Measurements from ENCODE around the gene MKNK2. TPM values are rescaled to one million over a fixed set of nuclear protein-coding genes. Genes with fewer than 3 reads are reported as not detected.

Gene MKNK2
- polyA plus RNA-seq, 12 donors, result 51.7 to 925 (median 82.0) TPM

- no peak for DNase-seq
Observed at GRCh38 chr19:2083174-2083854, 32.3 kb upstream of the MKNK2 start.

GRCh38 chr19:2081873-2082810 lies 31.1 kb upstream of the MKNK2 start:
- no peak for DNase-seq

DNA sequence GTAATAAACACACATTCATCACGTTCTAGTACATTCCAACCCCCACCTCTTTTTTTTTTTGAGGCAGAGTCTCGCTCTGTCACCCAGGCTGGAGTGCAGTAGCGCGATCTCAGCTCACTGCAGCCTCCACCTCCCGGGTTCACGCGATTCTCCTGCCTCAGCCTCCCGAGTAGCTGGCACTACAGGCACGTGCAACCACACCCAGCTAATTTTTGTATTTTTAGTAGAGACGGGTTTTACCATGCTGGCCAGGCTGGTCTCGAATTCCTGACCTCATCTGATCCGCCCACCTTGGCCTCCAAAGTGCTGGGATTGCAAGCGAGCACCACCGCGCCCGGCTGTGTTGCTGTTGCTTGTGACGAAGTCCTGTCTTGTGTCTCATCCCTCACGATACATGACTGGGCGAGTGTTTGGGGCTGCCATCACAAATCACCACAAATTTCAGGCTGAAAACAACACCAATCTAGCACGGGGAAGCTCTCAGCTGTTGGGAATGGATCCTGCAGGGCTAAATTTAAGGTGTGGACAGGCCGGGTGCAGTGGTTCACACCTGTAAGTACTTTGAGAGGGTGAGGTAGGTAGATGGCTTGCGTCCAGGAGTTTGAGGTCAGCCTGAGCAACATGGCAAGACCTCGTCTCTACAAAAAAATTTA lies 29.4 kb upstream of the MKNK2 start:
- no peak for DNase-seq

DNA sequence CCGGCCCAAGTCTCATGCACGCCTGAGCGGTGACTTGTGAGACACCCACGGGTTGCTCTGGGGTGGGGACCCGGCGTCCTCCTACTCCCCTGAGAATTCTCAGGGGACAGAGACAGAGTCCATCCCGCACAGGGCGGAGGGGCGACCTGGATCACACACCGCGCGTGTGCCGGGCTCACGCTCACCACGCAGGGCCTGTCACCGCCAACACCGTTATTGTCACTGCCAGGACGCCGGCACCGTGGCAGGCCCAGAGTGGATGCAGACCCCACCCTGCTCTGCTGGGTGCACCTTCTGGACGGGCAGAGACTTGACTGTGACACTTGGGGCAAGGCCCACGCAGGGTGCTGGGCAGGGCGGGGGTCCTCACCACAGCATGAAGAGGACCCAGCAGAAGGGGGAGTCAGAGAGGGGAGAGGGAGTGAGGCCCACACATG lies 28.8 kb upstream of the MKNK2 start:
- no peak for DNase-seq

GRCh38 chr19:2079076-2079864 lies 28.2 kb upstream of the MKNK2 start:
- DNase-seq, result no peak

DNA sequence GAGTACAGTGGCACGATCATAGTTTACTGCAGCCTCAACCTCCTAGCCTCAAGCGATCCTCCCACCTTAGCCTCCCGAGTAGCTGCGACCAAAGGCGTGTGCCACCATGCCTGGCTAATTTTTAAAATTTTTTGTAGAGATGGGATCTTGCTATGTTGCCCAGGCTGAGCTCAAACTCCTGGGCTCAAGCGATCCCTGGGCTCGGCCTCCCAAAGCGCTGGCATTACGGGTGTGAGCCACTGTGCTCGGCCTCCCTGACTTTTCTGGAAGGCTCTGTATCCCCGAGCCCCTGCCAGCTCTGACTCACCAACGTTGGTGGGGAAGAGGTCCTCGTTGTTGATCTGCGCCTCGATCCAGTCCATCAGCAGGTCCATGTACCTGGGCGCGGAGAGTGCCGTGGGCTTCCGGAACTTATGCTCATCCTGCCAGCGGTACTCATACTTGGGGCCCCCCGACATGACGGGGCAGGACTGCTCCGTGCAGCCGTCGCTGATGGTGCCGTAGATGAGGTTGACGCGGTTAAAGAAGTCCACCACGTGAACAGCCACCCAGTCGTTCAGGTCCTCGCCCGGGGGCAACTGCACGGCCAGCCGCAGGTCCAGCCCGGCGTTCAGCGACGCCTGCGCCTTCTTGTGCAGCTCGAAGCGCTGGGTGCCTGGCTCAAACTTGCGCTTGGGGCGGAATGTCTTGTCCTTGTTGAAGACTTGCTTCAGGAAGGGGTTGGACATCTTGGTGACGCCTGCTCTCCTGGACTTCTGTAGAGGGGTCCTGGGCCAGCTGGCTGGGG lies 27.0 kb upstream of the MKNK2 start:
- DNase-seq, result no peak

DNA sequence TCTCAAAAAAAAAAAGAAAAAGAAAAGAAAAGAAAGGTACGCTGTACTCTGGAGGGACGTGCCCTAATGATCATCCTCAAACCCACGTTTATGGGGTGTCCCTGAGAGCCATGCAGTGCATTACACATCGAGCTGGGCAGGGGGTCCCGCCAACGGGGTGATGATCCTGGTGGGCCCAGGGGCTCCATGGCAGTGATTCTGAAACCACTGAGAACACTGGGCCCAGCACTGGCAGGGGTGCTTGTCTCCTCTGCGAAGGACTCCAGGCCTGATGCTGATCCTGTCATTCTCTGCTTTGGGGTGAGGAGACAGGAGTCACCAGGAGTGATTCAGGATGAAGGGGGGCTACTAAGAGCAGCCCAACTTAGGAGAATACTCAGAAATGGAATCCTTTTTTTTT lies 26.4 kb upstream of the MKNK2 start:
- no peak for DNase-seq

DNA sequence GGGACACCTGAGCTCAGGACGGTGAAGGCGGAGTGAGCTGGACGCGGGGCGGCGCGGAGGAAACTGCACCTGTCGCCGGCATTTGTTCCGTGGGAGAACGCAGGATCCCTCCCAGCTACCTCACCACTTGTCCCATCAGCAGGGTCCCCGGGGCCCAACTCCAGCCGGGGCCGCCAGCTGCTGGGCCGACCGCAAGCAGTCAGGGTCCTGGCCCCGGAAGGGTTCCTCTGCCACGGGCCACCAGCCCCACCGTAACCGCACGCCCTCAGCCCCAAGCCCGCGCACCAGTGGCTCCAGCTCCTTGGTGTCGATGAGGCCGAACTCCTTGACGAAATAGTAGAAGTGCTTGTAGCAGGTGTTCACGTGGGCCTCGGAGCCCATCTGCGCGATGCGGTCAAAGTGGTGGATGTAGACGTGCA lies 25.5 kb upstream of the MKNK2 start:
- no peak for DNase-seq

- DNase-seq, result no peak
Observed at GRCh38 chr19:2072757-2073551, 21.9 kb upstream of the MKNK2 start.

DNA sequence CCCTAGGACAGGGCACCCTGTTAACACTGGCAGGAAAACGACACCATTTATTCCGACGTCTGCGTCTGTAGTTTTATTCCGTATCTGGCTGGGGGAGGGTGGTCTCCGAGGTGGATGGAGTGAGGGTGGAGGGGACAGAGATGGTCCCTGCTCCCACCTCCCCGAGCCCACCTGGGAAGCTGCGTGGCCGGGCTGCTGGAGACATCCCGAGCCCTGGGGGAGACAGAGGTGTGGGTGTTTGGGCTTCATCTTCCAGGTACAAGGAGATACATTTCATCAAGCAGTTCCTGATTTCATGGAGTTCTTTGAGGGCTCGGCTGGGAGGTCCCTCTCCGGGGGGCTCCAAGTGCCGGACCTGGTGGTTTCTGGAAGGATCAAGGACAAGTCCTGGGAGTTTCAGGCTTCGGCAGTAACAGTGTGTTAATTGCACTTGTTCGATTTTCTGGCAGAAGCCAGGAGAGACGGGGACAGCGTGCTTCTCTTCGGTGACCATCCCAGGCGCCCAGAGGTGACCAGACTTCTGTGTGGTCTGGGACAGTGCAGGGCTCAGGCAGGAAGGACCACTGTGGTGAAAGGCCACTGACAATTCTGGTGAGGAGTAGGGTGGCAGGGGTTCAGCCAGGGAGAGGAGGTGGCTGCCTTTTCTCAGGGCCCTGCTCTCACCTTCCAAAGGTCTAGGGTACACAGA lies 20.1 kb upstream of the MKNK2 start:
- DNase-seq, result no peak

DNA sequence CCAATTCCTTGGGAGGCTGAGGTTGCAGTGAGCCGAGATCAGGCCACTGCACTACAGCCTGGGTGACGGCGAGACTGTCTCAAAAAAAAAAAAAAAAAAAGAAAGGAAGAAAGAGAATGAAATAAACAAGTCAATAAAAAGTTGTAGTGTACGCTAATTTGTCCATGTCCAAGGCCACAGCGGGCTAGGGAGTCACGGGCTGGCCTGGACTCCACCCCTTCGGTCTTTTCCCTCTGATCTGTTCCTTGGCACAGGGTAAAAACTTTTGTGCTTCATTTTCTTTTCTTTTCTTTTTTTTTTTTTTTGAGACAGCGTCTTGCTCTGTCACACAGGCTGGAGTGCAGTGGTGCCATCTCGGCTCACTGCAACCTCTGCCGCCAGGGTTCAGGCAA lies 19.4 kb upstream of the MKNK2 start:
- DNase-seq, result no peak

DNA sequence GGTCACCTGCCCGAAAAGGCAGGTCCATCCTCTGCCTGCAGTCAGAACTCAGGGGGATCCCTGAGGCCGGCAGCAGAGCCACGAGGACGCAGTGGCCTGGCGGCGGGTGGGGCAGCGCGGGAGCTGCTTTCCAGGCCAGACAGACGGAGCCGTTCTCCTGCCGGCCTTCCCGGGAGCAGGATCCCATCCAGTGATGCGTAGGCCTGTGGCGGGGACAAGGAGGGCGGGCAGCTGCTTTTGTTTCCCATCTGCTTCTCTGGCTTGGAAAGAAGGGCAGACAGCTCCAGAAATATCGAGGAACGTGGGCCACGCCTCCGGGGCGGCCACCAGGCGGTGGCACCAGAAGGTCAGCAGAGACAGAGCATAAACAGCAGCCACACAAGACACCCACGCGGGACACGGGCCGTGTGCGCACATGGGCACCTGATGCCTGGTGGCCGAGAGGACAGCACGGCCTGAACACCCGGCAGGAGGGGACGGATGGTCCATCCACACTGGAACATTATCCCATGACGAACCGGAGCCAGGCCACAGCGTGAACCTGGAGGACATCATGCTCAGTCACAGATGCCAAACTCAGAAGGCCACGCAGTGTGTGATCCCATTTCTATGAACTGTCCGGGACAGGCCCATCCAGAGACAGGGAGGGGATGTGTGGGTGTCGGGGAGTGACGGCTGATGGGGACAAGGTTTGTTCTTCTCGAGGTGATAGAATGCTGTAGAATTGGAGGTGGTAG lies 13.9 kb upstream of the MKNK2 start:
- no peak for DNase-seq

GRCh38 chr19:2064395-2064787 lies 13.3 kb upstream of the MKNK2 start:
- DNase-seq, result no peak

- DNase-seq, result no peak
Observed at GRCh38 chr19:2063824-2064223, 12.8 kb upstream of the MKNK2 start.

DNA sequence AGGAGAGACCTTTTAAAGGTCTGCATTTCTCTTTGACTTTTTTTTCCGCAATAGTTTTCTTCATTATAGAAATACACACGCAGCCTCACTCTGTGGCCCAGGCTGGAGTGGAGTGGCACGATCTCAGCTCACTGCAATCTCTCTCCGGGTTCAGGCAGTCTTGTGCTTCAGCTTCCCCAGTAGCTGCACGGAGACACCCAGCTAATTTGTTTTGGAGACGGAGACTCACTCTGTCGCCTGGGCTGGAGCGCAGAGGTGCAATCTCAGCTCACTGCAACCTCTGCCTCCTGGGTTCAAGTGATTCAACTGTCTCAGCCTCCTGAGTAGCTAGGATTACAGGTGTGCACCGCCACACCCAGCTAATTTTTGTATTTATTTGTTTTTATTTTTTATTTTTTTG lies 11.7 kb upstream of the MKNK2 start:
- no peak for DNase-seq

GRCh38 chr19:2062389-2062729 lies 11.3 kb upstream of the MKNK2 start:
- DNase-seq, result no peak

DNA sequence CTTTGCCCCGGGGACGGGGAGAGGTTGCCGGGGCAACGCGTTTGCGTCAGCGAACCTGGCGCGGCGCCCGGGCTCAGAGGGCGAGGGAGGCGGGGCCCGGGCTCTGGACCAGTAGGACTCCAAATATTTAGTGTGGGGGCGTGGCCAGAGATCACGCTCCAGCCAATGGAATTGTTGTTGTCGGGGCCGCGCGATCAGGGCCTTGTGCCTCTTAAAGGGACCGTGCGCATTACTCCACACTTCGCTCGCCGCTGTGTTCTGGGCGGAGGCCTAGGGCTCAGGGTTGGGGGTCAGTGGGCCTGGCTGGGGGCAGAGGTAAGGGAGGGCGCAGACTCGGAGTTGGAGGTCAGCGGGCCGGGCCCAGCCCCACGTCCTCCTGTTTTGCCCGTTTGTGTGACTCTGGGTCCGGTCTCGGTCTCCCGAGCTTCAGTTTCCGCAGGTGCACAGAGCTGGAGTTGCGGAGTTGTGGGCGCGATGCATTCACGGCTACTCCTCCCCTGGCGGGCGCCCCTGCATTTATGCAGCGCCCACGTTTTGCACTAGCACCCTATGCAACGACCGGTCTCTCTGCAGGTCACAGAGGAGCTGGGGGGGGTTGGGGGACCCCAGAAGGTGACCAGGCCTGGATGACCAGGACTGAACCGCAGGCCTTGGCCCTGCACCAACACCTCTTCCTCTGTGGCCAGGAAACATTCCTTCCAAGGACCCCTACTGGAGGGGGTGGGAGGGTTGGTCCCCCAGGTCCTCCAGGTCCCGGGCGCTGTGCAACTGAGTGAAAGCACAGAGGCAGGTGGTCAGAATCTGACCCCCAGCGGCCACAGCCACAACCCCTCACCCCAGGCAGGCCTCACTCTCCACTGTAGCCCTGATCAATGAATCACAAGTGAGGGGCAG lies 10.7 kb upstream of the MKNK2 start:
- peak; percentile 98 for DNase-seq
